Subcutaneous abdominal adipose tissue (tissue), 5 donors: Measurements from ENCODE around the gene GOLGA5.

Source experiments
- H3K27ac ChIP-seq: one replicate; pipeline ENCODE4 v1.7.0; 2013; ENCODE audit warnings: low read depth, mild to moderate bottlenecking, inconsistent platforms, low read length, moderate library complexity
- H3K27me3 ChIP-seq, 5 donors: one replicate each; pipeline ENCODE4 v1.7.0; 2013; ENCODE audit warnings: low read length in 5 of 5, inconsistent platforms in 1 of 5; ENCODE audit not compliant: control insufficient read depth in 5 of 5, insufficient read depth in 4 of 5
- H3K36me3 ChIP-seq, 5 donors: one replicate each; pipeline ENCODE4 v1.7.0; 2013; ENCODE audit warnings: low read length in 5 of 5; ENCODE audit not compliant: control insufficient read depth in 5 of 5, insufficient read depth in 5 of 5
- H3K4me1 ChIP-seq, 5 donors: one replicate each; pipeline ENCODE4 v1.7.0; 2013; ENCODE audit warnings: low read length in 5 of 5, mild to moderate bottlenecking in 3 of 5, moderate library complexity in 1 of 5; ENCODE audit not compliant: control insufficient read depth in 5 of 5, insufficient read depth in 5 of 5
- H3K4me3 ChIP-seq, 5 donors: one replicate each; pipeline ENCODE4 v1.7.0; 2013; ENCODE audit warnings: low read length in 5 of 5, low read depth in 1 of 5
- H3K9ac ChIP-seq, 5 donors: one replicate each; pipeline ENCODE4 v1.7.0; 2013; ENCODE audit warnings: low read length in 5 of 5, mild to moderate bottlenecking in 4 of 5, moderate library complexity in 3 of 5
- H3K9me3 ChIP-seq, 5 donors: one replicate each; pipeline ENCODE4 v1.7.0; 2013; ENCODE audit warnings: low read length in 5 of 5; ENCODE audit not compliant: control insufficient read depth in 5 of 5
- donor health status: healthy.
- donor health status: healthy.
- donor health status: healthy.
- donor health status: healthy.
- donor health status: healthy.

GOLGA5 gene

GRCh38 chr14:92794547-92794941 lies 439 bp downstream of the GOLGA5 start:
- Histone ChIP-seq H3K9me3 (peaks cover 0 to 4% (median 1%) of the 10 kb centered on the region in 5 donors), H3K27ac (peak overlapping the region; percentile 86)

DNA sequence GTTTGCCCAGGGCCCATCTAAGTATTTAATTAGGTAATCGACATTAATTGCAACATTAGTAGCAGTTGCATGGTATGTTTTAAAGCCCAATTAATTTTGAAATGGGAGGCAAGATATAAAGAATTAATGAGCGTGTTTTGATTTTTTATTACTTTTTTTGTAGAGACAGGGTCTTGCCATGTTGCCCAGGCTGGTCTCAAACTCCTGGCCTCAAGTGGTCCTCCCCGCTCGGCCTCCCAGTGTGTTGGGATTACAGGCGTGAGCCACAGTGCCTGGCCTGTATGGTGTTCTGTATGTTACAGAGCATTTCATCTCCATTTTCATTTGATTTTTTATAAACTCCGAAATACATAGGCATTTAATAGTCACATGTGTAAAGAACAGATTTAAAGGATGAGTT lies 856 bp downstream of the GOLGA5 start:
- Histone ChIP-seq H3K36me3 (peaks cover 13 to 19% (median 18%) of the 10 kb centered on the region in 5 donors), H3K4me3 (peak overlapping the region; percentile 90 to 99 (median 98)), H3K9ac (peak overlapping the region; percentile 94 to 100 (median 98)), H3K27me3 (no peaks in the 10 kb centered on the region), H3K27ac (peak overlapping the region; percentile 86), H3K4me1 (peaks cover 0 to 35% (median 26%) of the 10 kb centered on the region in 5 donors), H3K9me3 (peaks cover 0 to 2% (median 0%) of the 10 kb centered on the region in 5 donors)

More at GRCh38 chr14:92794547-92794941, 439 bp downstream of the GOLGA5 start:
- peaks cover 0 to 32% (median 25%) of the 10 kb centered on the region in 5 donors for H3K4me1 ChIP-seq
- no peaks in the 10 kb centered on the region for H3K27me3 ChIP-seq
- H3K9ac ChIP-seq: peak overlapping the region; percentile 94 to 100 (median 98)
- H3K4me3 ChIP-seq: peak overlapping the region; percentile 90 to 99 (median 98)
- H3K36me3 ChIP-seq: peaks cover 13 to 19% (median 18%) of the 10 kb centered on the region in 5 donors

GRCh38 chr14:92797935-92798653 lies 4.0 kb downstream of the GOLGA5 start:
- Histone ChIP-seq H3K9me3 (no peaks in the 10 kb centered on the region), H3K4me3 (no peak overlapping the region), H3K9ac (no peak overlapping the region), H3K36me3 (peaks cover 14 to 19% (median 19%) of the 10 kb centered on the region in 5 donors), H3K27me3 (no peaks in the 10 kb centered on the region), H3K27ac (no peak overlapping the region), H3K4me1 (peaks cover 0 to 48% (median 35%) of the 10 kb centered on the region in 5 donors)

DNA sequence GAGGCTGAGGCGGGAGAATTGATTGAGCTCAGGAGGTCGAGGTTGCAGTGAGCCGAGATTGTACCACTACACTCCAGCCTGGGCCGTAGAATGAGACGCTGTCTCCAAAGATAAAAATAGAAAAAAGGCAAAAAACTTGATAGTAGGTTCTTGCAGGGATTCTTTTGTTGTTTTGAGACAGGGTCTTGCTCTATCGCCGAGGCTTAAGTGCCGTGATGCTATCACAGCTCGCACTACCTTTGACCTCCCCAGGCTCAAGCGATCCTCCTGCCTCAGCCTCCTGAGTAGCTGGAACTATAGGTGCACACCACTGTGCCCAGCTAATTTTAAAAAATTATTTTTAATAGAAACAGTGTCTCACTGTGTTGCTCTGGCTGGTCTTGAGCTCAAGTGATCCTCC lies 4.7 kb downstream of the GOLGA5 start:
- H3K27me3 ChIP-seq: no peaks in the 10 kb centered on the region
- no peak overlapping the region for H3K9ac ChIP-seq
- no peak overlapping the region for H3K27ac ChIP-seq
- peaks cover 15 to 25% (median 20%) of the 10 kb centered on the region in 5 donors for H3K36me3 ChIP-seq
- no peak overlapping the region for H3K4me3 ChIP-seq
- H3K4me1 ChIP-seq: peaks cover 0 to 46% (median 28%) of the 10 kb centered on the region in 5 donors
- H3K9me3 ChIP-seq: no peaks in the 10 kb centered on the region

DNA sequence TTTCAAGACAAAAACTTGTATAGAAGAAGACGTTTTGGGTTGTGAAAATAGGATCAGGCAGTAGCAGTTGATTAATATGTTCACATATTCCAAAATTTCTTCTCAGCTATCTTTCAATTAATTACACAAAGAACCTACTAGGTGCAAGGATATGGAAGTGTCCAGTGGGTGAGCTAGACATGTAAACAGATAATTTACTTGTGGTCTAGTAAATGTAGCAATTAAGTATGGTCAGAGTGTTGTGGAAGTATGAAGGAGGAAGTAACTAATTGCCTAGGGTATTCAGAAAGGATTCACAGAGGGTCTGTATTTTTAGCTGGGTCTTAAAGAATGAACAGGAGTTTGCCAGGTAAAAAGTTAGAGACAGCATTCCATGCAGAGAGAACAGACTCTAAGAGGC lies 5.9 kb downstream of the GOLGA5 start:
- Histone ChIP-seq H3K4me1 (peaks cover 0 to 43% (median 23%) of the 10 kb centered on the region in 5 donors), H3K4me3 (no peak overlapping the region)

GRCh38 chr14:92800525-92800924 lies 6.4 kb downstream of the GOLGA5 start:
- Histone ChIP-seq H3K36me3 (peaks cover 15 to 25% (median 21%) of the 10 kb centered on the region in 5 donors), H3K4me1 (peaks cover 0 to 39% (median 18%) of the 10 kb centered on the region in 5 donors)

More for the DNA sequence above, 5.9 kb downstream of the GOLGA5 start:
- H3K36me3 ChIP-seq: peaks cover 15 to 25% (median 21%) of the 10 kb centered on the region in 5 donors
- peak overlapping the region in 1 of 5 donors; percentile 31 for H3K9ac ChIP-seq
- no peaks in the 10 kb centered on the region for H3K9me3 ChIP-seq
- H3K27ac ChIP-seq: no peak overlapping the region
- H3K27me3 ChIP-seq: no peaks in the 10 kb centered on the region

DNA sequence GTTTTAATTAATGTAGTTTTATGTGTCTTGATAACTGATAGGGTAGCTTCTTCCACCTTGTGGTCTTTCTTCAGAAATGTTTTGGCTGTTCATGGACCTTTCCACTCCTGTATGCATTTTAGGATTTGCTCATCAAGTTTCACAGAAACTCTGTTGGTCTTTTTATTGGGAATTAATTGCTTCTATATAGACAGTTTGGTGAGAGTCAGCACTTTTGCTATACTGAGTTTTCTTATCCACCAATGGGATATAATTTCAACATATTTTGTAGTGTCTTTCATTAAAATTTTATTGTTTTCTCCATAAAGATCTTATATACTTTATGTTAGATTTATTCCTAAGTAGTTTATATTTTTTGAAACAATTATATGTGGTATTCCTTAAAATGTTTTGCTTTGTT lies 7.8 kb downstream of the GOLGA5 start:
- no peak overlapping the region for H3K27ac ChIP-seq
- H3K27me3 ChIP-seq: no peaks in the 10 kb centered on the region
- H3K36me3 ChIP-seq: peaks cover 19 to 31% (median 25%) of the 10 kb centered on the region in 5 donors
- H3K9me3 ChIP-seq: no peaks in the 10 kb centered on the region
- H3K4me3 ChIP-seq: no peak overlapping the region
- H3K9ac ChIP-seq: no peak overlapping the region
- peaks cover 0 to 32% (median 16%) of the 10 kb centered on the region in 5 donors for H3K4me1 ChIP-seq

More at GRCh38 chr14:92800525-92800924, 6.4 kb downstream of the GOLGA5 start:
- Histone ChIP-seq H3K9ac (peak overlapping the region in 1 of 5 donors; percentile 31), H3K27ac (no peak overlapping the region), H3K4me3 (peak overlapping the region in 1 of 5 donors; percentile 3), H3K27me3 (no peaks in the 10 kb centered on the region), H3K9me3 (no peaks in the 10 kb centered on the region)

GRCh38 chr14:92802678-92803077 lies 8.6 kb downstream of the GOLGA5 start:
- Histone ChIP-seq H3K9me3 (no peaks in the 10 kb centered on the region), H3K27ac (no peak overlapping the region), H3K36me3 (peaks cover 18 to 32% (median 26%) of the 10 kb centered on the region in 5 donors), H3K4me3 (no peak overlapping the region), H3K4me1 (peaks cover 0 to 32% (median 16%) of the 10 kb centered on the region in 5 donors), H3K9ac (no peak overlapping the region), H3K27me3 (no peaks in the 10 kb centered on the region)

DNA sequence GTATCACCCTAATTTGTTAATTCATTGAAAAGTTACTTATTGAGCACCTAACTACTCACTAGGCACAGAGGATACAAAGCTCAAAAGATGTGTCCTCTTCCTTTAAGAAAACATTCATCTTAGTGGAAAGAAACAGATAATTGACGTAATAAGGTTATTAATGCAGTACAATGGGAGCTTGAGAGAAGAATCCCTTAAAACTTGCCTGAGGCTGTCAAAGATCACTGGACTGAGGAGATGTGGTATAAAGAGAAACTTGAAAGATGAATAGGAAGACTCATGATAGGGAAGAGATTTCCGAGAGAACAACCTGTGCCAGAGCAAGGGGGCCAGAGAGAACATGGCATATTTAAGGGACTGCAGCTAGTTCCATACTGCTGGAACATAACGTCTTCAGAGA lies 19.1 kb downstream of the GOLGA5 start:
- Histone ChIP-seq H3K27ac (no peak overlapping the region), H3K9me3 (no peaks in the 10 kb centered on the region), H3K27me3 (no peaks in the 10 kb centered on the region), H3K4me1 (no peaks in the 10 kb centered on the region), H3K36me3 (peaks cover 68 to 94% (median 81%) of the 10 kb centered on the region in 5 donors), H3K4me3 (no peak overlapping the region), H3K9ac (no peak overlapping the region)

DNA sequence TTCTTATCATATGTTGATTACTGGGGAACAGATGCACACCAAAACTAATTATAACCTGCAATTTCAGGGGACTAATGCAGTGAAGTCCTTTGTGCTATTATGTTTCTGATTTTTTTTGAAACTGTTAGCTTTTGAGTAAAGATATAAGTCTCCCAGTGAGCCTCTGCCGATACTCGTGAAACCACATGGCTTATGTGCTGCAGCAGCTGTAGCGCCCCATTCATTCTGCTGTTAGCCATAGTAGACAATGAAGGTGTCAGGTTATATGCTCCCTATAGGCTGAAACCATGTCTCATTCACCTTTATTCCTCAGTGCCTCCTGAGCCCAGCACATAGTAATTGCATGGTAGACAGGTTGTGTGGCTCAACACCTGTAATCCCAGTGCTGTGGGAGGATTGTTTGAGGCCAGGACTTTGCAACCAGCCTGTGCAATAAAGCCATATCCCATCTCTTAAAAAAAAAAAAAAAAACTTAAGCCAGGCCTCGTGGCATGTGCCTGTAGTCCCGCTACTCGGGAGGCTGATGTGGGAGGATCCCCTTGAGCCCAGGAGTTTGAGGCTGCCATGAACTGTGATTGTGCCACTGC lies 25.0 kb downstream of the GOLGA5 start:
- H3K27ac ChIP-seq: no peak overlapping the region
- H3K4me1 ChIP-seq: no peaks in the 10 kb centered on the region
- no peaks in the 10 kb centered on the region for H3K9me3 ChIP-seq
- no peaks in the 10 kb centered on the region for H3K27me3 ChIP-seq
- no peak overlapping the region for H3K4me3 ChIP-seq
- H3K9ac ChIP-seq: no peak overlapping the region
- peaks cover 51 to 82% (median 76%) of the 10 kb centered on the region in 5 donors for H3K36me3 ChIP-seq
